WERI-Rb-1 (cell line): ENCODE measurements around the gene DSTN.
A peak's percentile ranks its signal among the peaks of the same experiment; 100 is the strongest.

ENCODE experiments used
- DNase-seq: peaks from one replicate; pipeline ENCODE4 v3.0.0-alpha.2; 2020
- H3K27ac ChIP-seq: fragments of 250-450 bp; sonication (Bioruptor Pico); 2 replicates; pipeline ENCODE4 v1.5.1; 2020; ENCODE audit warnings: mild to moderate bottlenecking, moderate library complexity
- H3K27me3 ChIP-seq: fragments of 250-450 bp; sonication (Bioruptor Pico); 2 replicates; pipeline ENCODE4 v1.5.1; 2021; ENCODE audit warnings: mild to moderate bottlenecking, low read depth, moderate library complexity; ENCODE audit not compliant: insufficient read depth, severe bottlenecking
- H3K36me3 ChIP-seq: fragments of 250-450 bp; sonication (Bioruptor Pico); 2 replicates; pipeline ENCODE4 v1.5.1; 2020; ENCODE audit warnings: mild to moderate bottlenecking, moderate library complexity
- H3K4me3 ChIP-seq: 2 replicates; pipeline ENCODE4 v1.5.1; 2011; ENCODE audit warnings: low read depth, mild to moderate bottlenecking, control low read depth, low read length
- H3K9me3 ChIP-seq: fragments of 250-450 bp; sonication (Bioruptor Pico); 2 replicates; pipeline ENCODE4 v1.5.1; 2021; ENCODE audit warnings: mild to moderate bottlenecking, moderate library complexity; ENCODE audit not compliant: severe bottlenecking
- TF ChIP-seq, protein P1 (sequence below): IDR thresholded peaks from 2 replicates; pipeline ENCODE4 v1.5.1; 2011; ENCODE audit warnings: low read depth, mild to moderate bottlenecking, control low read depth, inconsistent platforms, low read length

DSTN gene

DNA sequence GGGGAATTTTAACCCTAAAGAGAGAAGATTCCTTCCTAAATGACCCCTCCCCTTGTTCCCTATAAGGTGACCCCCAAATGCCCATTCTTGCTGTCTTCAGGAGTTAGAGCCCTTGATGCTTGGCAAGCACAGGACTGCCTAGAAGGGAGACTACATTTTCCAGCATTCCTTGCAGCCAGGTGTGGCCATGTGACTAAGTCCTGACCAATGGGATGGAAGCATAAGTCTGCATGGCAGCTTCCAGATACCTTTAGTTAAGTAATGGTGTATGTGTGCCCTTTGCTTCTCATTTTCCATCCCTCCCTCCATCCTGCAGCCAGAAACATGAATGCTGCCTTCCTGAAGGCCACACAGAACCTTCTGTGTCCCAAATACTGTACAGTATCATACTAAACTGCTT is 44.2 kb upstream of the DSTN start:
- Histone ChIP-seq H3K9me3 (no peaks in the 10 kb centered on the region), H3K27ac (no peak overlapping the region), H3K27me3 (no peaks in the 10 kb centered on the region), H3K4me3 (no peak overlapping the region), H3K36me3 (no peaks in the 10 kb centered on the region)
- TF ChIP-seq, protein P1, sequence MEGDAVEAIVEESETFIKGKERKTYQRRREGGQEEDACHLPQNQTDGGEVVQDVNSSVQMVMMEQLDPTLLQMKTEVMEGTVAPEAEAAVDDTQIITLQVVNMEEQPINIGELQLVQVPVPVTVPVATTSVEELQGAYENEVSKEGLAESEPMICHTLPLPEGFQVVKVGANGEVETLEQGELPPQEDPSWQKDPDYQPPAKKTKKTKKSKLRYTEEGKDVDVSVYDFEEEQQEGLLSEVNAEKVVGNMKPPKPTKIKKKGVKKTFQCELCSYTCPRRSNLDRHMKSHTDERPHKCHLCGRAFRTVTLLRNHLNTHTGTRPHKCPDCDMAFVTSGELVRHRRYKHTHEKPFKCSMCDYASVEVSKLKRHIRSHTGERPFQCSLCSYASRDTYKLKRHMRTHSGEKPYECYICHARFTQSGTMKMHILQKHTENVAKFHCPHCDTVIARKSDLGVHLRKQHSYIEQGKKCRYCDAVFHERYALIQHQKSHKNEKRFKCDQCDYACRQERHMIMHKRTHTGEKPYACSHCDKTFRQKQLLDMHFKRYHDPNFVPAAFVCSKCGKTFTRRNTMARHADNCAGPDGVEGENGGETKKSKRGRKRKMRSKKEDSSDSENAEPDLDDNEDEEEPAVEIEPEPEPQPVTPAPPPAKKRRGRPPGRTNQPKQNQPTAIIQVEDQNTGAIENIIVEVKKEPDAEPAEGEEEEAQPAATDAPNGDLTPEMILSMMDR: no peak
- DNase-seq: peak; percentile 36

DNA sequence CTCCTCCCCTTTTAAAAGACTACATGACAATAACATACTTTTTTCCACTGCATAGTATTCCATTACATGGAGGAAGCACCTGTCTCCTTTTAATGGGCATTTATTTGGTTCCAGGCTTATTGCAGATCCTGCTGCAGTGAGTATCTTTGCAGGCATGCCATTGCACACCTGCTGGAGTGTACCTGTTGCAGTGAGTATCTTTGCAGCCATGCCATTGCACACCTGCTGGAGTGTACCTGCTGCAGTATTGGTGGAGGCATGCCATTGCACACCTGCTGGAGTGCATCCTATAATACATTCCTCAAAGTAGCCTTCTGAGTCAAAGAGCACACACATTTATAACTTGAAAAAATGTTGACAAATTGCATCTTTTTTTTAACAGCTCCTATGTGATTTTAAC is 40.3 kb upstream of the DSTN start:
- H3K9me3 ChIP-seq: no peaks in the 10 kb centered on the region
- TF ChIP-seq, protein P1: no peak
- DNase-seq: no peak
- no peak overlapping the region for H3K4me3 ChIP-seq
- no peaks in the 10 kb centered on the region for H3K27me3 ChIP-seq
- H3K36me3 ChIP-seq: no peaks in the 10 kb centered on the region
- no peak overlapping the region for H3K27ac ChIP-seq

DNA sequence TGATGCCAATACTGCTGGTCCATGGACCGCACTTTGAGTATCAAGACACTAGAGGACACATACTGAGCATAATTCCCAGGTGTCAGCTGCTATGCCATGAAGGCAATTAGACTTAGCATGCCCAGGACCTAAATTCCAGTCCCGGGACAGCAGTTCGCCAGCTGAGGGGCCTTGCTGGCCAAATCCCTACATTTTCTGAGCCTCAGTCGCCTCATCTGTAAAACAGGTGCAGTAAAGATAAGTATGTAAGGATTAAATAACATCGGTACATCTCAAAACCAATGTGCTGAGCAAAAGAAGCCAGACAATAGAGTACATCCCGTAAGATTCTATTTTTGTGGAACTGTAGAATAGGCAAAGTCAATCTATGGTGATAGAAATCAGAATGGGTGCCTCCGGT is 39.7 kb upstream of the DSTN start:
- Histone ChIP-seq H3K9me3 (no peaks in the 10 kb centered on the region), H3K27me3 (no peaks in the 10 kb centered on the region), H3K36me3 (no peaks in the 10 kb centered on the region), H3K27ac (no peak overlapping the region), H3K4me3 (no peak overlapping the region)
- DNase-seq: no peak
- TF ChIP-seq, protein P1: no peak

DNA sequence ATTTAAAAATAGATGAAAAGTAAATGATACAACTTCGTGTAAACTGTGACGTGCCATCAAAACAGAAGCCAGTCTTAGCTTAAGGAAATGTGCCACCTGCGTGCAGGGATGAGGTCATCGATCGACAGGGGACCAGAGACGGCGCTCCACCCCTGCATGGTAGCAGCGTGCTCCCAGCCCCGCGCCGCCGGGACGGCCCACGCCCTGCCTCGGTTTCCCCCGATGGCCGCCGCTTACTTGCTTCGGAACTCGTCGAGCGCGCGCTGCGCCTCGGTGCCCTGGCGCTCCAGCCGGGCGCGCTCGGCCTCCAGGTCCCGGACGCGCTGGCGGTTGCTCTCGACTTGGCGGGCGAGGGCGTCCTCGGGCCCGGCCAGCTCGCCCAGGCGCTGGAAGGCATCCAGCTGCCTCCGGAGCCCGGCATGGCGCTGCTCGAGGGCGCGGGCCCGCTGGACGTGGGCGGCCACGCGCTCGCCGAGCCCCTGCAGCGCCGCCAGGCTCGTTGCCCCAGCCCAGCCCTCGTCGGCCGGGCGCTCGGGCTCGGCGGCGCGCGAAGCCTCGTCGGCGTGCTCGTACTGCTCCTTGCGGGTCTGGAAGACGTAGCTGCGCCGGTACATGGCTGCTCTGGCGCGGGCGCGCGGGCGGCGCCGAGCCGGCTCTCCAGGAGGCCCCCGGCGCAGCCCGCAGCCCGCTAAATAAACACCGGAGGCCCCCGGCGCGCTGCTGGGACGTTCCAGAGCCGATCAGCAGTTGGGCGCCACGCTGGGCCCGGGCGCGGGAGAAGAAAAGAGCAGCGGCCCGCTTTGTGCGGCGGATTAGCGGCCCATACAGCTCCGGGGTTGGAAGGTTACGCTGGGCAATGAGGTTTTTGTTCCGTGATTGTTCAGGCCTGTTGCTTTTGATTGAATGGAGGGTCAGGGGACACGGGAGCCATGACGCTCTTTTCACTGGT is 38.9 kb upstream of the DSTN start, which contains the start of gene BFSP1:
Gene BFSP1, minus strand, starts transcription at position 664 of the 949 bp plus-strand sequence. Its CDS starts 50 bp downstream, at position 614.
- no peaks in the 10 kb centered on the region for H3K27me3 ChIP-seq
- peak; percentile 69 for DNase-seq
- peak within 1 kb of the TSS; percentile 93 for H3K27ac ChIP-seq
- TF ChIP-seq, protein P1: no peak
- H3K4me3 ChIP-seq: peak within 1 kb of the TSS; percentile 57
- H3K36me3 ChIP-seq: no peaks in the 10 kb centered on the region
- H3K9me3 ChIP-seq: no peaks in the 10 kb centered on the region

DNA sequence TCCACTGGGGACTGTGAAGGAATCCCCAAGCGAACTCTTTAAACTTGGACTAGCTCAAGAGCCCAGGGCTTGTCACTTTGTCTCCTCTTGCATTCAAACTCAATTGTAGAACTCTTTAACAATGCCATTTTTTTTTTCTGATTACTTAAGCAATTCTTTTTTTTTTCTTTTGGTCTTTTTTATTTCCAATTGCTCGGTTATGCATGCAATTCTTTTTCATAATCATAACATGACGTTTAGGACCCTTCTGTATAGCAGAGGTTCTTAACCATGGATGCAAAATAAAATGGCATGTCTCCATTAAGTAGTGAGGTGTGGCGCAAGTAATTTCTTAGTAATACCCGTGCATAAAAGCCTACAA is 38.2 kb upstream of the DSTN start:
- DNase-seq: no peak
- peak overlapping the region; percentile 93 for H3K27ac ChIP-seq
- TF ChIP-seq, protein P1: no peak
- H3K36me3 ChIP-seq: no peaks in the 10 kb centered on the region
- H3K9me3 ChIP-seq: no peaks in the 10 kb centered on the region
- H3K27me3 ChIP-seq: no peaks in the 10 kb centered on the region
- H3K4me3 ChIP-seq: peak overlapping the region; percentile 57
